ENCODE data around the gene SAMSN1. TPM values are rescaled to one million over a fixed set of nuclear protein-coding genes. Genes with fewer than 3 reads are reported as not detected.

The SAMSN1 gene
- total RNA-seq, 2 donors from 2014 or later = 1.8 to 4.6 TPM

DNA sequence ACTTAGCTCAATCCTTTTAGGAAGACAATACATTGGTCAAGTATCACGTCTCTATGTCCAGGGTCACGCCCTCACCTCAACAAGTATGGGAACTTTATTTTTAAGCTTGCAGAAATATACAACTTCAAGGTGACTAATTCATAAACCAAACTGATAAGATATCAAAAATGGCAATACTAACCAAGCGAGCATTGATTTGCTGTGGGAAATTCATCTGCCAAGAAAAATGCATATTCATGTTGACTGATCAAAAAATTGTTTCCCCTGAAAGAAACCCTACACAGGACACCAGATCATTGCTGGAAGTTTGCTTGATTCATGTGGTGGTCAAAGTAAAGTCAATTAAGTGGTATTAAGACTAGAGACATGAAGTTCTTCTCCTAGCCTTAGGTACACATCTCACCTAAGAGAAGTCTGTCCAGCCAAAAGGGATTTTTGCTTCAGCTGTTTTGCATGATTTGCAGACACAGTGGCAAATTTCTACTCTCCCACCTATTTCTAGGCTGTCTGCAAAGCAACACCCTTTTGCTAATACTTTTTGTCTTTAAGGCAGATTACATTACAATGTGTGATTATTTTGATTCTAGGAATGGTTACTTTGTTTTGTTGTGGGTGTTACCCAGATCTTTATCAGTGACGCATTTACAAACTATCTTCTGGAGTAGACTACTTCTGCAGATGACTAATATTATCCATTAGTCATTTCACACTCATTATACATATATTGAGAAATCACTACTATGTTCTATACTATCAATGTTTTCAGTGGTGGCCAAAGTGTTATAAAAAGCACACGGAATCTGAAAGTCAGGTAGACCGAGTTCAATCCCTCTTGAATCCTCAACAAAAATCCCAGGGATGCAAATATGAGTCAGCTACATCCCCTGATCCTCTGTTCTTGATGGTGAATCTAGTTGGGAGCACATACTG, 12.4 kb downstream of the SAMSN1 start:
- DNase-seq (no peak), ATAC-seq (no peak)
- Histone ChIP-seq H3K27me3 (no peaks in the 10 kb centered on the region), H3K4me1 (no peaks in the 10 kb centered on the region), H3K9me3 (no peaks in the 10 kb centered on the region), H3K36me3 (replicated peaks in 1 of 2; ENCODE audit: insufficient read depth in 1 of 2, low read depth in 2 of 2) (no peaks in the 10 kb centered on the region), H3K27ac (peak overlapping the region in 1 of 4 donors; percentile 2), H3K4me3 (no peak overlapping the region)
- WGBS, 2 donors = 47 to 52% methylated on average over 6 of the region's 6 CpGs
- intact Hi-C loops (cut with DNase I) = no loop called here
- TF ChIP-seq CTCF (IDR thresholded peaks at IDR 0.05) = no peak
- no peak for TF ChIP-seq POLR2A (IDR thresholded peaks at IDR 0.05)

GRCh38 chr21:14531757-14532316, 14.3 kb downstream of the SAMSN1 start:
- DNase-seq (no peak), ATAC-seq (no peak)
- Histone ChIP-seq H3K27ac (no peak overlapping the region), H3K4me3 (no peak overlapping the region), H3K9me3 (no peaks in the 10 kb centered on the region), H3K4me1 (no peaks in the 10 kb centered on the region), H3K36me3 (replicated peaks in 1 of 2; ENCODE audit: insufficient read depth in 1 of 2, low read depth in 2 of 2) (no peaks in the 10 kb centered on the region), H3K27me3 (no peaks in the 10 kb centered on the region)
- 53 to 55% methylated on average over 3 of the region's 3 CpGs for WGBS, 2 donors
- TF ChIP-seq CTCF (IDR thresholded peaks at IDR 0.05) (no peak), POLR2A (IDR thresholded peaks at IDR 0.05) (no peak)
- intact Hi-C loops (cut with DNase I) = no loop called here

DNA sequence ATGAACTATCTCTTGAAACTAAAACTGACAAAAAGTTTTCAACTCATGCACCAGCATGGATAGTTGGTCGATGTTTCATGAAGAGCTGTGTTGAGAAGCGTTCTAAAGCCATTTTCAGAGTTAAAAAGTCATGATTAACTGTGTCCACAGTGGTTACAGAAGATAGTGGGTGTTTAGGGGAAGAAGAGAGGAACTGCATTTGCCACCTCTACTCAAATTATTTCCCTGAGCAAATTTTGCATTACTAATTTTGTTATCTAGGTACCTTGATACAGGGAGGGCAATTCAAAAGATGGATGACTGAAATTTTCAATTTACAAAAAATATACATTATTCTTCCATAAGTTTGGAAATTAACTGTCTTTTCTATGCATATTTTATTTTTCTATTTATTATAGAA, 15.5 kb downstream of the SAMSN1 start:
- intact Hi-C loops (cut with DNase I) = no loop called here
- no peak overlapping the region for H3K27ac ChIP-seq
- no peaks in the 10 kb centered on the region for H3K9me3 ChIP-seq
- ATAC-seq (no peak), DNase-seq (no peak)
- no peaks in the 10 kb centered on the region for H3K36me3 ChIP-seq (replicated peaks in 1 of 2; ENCODE audit: insufficient read depth in 1 of 2, low read depth in 2 of 2)
- 68 to 76% methylated on average over 2 of the region's 2 CpGs for WGBS, 2 donors
- no peak overlapping the region for H3K4me3 ChIP-seq
- TF ChIP-seq POLR2A (IDR thresholded peaks at IDR 0.05) = no peak
- TF ChIP-seq CTCF (IDR thresholded peaks at IDR 0.05) = no peak
- no peaks in the 10 kb centered on the region for H3K27me3 ChIP-seq
- no peaks in the 10 kb centered on the region for H3K4me1 ChIP-seq

- Histone ChIP-seq H3K4me3 (no peak overlapping the region), H3K4me1 (no peaks in the 10 kb centered on the region), H3K36me3 (replicated peaks in 1 of 2; ENCODE audit: insufficient read depth in 1 of 2, low read depth in 2 of 2) (no peaks in the 10 kb centered on the region), H3K27me3 (no peaks in the 10 kb centered on the region), H3K27ac (no peak overlapping the region), H3K9me3 (no peaks in the 10 kb centered on the region)
- no peak for TF ChIP-seq POLR2A (IDR thresholded peaks at IDR 0.05)
- no peak for TF ChIP-seq CTCF (IDR thresholded peaks at IDR 0.05)
- WGBS, 2 donors = 41 to 52% methylated on average over 4 of the region's 4 CpGs
- DNase-seq (no peak), ATAC-seq (no peak)
- intact Hi-C loops (cut with DNase I) = no loop called here
Observed at GRCh38 chr21:14528815-14529214, 17.3 kb downstream of the SAMSN1 start.

Measured in body of pancreas (tissue), 4 donors.